Lung microvascular endothelial cell (primary cell): ENCODE results near the gene PIEZO1. TPM values are rescaled to one million over a fixed set of nuclear protein-coding genes. Genes with fewer than 3 reads are reported as not detected.

ENCODE experiments used
- DNase-seq, 2 donors: peaks; one replicate each; pipeline versions ENCODE4 v3.0.0 to v3.0.0-alpha.2; 2010; ENCODE audit warnings: low read depth in 2 of 2
- total RNA-seq: library from RNA; depleted of rRNA; stranded (reverse); fragments of >200 nt; gene quantifications from 2 replicates; pipeline ENCODE4 v1.2.1, GENCODE V29; 2014

The PIEZO1 gene
- total RNA-seq, 1 donor from 2014 or later: 460 TPM

DNA sequence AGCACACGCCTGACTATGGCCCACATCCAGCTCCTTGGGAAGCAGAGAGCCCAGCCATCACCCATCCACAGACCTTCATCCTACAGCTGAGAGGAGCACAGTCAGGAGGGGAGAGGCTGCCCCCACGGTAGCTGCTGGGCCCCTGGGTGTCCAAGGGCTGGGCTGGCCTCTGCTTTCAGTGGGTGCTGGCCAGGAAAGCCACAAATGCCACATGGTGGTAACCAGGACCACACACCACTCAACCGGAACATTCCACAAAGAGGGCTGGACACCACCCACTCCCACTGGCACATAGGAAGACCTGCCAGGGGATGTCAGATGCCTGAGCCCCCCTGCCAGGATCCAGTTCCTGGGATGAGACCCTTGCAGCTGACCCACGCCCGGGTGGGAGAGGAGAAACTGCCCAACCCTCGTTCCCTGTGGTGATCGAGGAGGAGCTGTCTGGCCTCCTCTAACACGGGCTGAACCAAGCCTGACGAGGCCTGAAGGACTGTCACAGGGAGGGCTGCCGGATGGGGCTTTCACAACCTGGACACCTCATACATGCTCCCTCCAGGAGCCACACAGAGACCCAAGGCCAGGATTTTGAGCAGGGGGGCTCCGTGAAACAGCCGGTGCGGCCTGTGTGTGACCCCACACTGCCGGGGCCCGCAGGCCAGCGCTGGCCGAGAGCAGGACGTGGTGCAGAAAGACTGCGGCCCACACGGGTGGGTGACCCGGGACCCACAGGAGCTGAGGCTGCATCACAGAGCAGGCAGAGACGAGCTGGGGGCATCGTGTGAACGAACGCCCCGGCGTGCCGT is 30.7 kb downstream of the PIEZO1 start:
- DNase-seq: no peak

DNA sequence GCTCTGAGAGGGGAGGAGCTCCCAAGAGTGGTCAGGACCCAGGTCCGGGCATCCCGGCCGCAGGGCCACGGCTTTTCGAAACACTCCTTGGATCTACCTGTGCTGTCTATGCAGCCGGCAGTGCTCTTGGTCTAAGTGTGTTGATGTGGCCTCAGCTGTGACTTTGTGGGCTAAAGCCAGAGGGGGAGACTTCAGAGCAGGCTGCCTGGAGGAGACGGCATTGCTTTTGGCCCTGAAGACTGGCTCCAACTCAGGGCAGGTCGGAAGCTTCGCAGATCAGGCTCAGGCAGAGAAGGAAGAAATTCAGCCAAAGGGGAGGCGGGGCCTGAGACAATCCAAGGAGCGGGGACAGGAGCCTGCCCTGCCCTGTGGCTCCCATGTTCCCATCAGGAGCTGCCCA is 31.4 kb downstream of the PIEZO1 start:
- no peak for DNase-seq

DNA sequence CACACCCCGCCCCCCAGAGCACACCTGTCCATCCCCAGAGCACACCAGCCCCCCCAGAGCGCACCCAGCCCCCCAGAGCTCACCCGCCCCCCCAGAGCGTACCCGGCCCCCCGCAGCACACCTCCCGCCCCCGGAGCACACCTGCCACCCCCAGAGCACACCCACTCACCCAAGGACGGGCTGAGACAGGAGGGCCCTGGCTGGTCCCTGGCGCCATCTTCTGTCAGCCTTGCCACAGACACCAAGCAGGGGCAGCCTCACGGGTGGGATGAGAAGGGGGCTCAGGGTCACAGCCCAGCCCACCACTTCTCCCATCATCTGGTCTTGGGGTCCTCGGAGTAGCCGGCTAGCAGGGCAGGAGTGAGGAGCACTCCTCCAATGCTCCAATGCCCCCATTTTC is 31.8 kb downstream of the PIEZO1 start:
- DNase-seq: no peak

DNA sequence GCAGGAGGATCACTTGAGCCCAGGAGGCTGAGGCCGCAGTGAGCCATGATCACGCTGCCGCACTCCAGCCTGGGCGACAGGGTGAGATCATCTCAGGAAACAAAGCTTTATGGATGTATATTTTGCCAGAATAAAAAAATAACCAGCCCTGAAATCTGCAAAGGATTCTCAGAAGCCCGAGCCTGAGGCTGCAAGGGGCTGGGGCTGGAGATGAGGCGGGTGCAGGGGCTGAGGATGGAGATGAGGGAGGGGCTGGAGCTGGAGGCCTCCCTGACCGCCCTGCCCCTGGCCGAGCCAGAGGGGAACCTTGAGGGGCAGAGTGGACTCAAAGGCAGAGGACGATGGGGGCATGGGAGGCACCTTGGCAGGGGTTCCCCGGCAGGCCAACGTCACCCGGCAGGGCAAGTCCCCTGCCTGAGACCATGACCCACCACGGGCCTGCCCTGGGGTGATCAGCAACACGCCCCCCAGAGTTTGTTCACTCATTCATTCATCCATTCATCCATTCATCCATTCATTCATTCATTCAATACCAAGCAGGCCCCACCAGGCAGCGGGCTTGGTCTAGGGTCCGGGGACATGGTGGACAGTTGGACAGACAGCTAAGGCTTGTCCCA is 32.5 kb downstream of the PIEZO1 start:
- DNase-seq: no peak

DNA sequence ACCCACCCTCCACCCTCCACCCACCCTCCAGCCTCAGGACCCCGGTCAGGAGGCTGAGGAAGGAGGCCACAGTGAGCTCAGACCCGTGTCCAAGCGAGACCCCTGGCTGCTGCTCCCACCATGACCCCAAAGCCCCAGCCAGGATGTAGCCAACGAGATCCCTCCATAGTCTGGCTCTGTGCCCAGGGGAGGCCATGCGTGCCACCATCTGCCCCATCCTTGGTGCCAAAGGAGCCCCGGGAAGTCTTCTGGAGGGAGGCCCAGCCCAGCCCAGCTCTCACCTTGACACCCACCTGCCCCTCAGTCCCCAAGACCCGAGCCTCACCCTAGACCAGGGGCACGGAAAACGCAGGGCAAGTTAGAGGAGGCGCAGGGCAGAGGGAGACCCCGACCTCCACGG is 34.2 kb downstream of the PIEZO1 start:
- DNase-seq: no peak

DNA sequence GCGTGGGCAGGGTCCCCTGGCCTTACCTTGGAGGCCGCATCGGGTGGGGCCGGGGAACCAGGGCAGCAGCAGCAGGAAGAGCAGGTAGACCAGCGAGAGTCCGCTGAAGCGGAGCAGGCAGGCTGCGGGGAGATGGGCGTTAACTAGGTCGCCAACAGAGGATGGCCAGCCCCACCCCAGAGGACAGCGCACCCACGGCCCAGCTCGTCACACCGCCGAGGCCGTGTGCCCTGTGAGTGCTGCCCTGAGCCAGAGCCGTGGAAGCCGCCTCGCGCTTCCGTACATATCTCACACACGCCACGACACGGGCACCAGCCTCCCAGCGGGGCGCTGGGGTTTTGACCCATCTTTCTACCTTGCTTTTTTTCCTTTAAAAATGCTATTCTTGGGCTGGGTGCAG is 35.7 kb downstream of the PIEZO1 start:
- DNase-seq: no peak

DNA sequence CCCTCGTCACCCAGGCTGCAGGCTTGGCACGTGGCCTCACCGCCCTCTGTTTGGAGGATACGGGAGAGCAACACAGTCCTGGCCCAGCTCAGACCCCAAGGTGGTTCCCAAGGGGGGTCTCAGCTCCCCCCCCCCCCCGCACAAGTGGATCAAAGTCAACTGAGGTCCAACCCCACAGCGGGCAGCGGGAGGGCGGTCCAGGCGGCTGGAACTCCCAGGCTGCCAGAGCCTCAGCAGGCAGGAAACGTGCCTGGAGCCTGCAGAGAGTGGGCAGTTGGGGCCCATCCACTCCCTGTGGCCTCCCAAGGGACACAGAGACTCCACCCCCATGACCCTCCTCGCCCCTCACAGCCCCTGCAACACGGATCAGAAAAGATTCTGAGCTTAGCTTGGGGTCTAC is 36.7 kb downstream of the PIEZO1 start:
- DNase-seq: no peak

DNA sequence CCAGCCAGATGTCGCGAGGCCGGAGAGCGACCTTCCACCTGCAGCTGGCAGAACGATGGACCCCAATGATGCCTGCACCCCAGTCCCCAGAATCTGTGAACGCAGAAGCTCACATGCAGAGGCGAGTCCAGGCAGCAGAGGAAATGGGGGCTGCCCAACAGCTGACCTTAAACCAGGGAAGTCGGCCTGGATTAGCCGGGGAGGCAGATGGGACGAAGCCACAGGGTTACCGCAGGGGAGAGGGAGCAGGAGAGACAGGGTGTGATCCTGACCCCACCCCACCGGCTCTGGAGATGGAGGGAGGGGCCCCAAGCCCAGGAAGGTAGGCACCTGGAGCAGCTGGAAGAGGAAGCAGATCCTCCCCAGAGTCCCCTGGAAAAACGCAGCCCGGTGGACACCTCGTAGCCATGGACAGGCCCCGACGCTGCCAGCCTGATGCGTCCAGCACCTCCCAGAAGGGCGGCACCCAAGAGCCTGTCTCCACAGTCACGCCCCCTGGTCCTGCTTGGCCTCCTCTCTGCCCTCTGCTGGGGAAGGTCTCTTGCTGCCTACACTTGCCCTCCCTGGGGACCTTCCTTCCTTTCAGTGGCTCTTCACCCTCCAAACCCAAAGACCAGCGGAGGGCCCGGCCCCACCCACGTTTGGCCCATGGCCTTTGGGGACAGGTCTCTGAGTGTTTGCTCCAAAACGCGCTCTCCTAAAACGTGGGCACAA is 37.3 kb downstream of the PIEZO1 start:
- DNase-seq: no peak

DNA sequence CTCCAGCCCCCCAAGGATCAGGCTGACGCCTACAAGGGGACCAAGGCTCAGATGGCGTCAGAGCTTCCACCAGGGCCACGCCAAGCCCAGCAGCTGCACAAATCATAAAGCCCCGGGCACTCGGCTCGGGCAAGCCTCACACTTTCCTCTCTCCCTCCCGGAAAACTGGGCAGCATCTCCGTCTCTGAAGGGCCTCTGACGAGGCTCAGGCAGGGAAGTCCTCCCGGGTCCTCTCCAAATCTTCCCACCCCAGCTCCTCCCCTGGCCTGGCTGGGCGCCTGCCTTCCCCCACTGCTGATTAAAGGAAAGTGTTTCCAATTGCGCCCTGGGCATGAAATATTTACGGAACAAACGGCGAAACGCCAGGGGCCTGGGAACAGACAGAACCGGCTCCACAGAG is 38.5 kb downstream of the PIEZO1 start:
- DNase-seq: peak in 1 of 2 donors; percentile 34

DNA sequence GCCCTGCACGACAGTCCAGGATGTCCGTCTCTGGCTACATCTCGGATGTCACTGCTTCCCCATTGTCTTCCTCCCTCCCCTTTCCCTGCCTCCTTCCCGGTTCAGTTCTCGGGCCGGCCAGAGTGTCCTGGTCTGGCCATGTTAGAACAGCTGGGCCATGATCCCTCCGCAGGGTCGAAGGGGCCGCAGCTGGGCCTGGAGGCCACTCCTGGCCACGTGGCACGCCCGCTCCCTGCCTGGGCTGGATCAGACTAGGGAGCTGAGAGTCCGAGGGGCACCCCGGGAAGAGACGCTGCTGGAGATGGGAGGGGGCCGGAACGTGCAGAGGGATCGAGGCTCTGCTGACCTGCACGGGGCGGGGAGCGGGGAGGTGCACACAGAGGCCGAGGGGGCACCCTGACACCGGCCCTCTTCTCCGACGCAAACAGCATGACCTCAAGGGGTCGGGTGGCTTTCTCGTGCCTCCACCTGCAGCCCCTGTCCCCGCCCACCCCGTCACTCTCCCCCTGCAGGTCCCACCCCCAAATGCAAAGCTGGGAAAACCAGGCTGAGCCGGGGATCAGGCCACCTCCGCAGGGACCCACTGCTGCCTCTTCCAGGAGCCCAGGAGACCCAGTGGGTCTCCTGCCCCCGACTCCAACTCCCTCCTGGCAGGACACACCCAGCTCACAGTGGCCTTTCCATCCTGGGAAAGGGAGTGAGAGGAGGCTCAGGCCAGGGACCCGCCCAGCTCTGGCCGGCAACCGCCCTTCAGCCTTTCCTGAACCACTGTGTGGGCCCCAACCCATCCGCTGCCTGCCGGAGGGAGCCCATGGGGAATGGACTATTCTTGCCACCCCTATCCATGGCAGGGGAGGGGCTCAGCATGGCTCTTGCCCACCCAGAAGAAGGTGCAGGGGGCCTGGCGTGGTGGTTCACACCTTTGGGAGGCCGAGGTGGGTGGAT is 40.2 kb downstream of the PIEZO1 start:
- DNase-seq: no peak

DNA sequence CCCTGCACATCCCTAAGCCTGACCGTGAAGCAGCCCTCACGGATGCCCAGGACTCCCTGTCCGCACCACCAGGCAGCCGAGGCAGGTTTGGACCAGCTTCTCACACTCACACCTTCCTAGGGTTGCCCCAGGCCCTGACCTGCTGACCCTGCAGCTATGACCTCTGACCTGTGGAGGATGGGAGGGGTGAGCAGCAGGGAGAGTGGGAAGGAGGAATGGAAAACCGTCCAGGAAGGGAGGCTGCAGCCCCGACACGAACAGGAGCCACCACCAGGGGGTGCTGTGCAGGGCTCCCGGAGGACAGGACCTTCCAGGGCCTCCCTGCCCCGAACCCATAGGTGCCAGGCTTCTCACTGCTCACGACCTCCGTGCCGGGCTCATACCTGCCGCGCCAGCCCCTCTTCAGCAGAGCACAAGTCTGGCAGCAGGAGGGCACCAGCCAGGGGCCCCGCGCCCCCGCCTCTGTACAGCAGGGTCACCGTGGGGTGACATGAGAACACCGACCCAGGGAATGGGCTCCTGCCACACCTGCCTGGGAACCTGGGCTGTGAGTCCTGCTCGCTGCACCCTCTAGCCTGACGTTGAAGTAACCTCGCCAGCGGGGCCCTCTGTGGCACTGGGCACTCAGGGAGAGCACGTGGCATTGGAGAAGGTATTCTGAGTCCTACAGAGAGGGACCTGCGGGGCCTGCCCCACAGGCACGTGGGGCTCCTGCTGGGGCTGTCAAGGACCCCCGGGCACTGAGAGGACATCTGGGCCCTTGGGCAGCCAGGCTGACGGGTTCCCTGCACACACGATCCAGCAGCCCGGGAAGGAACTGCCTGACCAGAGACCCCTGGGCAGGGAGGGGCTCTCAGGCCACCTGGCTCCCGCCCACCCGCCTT is 41.1 kb downstream of the PIEZO1 start:
- peak; percentile 71 to 83 for DNase-seq

DNA sequence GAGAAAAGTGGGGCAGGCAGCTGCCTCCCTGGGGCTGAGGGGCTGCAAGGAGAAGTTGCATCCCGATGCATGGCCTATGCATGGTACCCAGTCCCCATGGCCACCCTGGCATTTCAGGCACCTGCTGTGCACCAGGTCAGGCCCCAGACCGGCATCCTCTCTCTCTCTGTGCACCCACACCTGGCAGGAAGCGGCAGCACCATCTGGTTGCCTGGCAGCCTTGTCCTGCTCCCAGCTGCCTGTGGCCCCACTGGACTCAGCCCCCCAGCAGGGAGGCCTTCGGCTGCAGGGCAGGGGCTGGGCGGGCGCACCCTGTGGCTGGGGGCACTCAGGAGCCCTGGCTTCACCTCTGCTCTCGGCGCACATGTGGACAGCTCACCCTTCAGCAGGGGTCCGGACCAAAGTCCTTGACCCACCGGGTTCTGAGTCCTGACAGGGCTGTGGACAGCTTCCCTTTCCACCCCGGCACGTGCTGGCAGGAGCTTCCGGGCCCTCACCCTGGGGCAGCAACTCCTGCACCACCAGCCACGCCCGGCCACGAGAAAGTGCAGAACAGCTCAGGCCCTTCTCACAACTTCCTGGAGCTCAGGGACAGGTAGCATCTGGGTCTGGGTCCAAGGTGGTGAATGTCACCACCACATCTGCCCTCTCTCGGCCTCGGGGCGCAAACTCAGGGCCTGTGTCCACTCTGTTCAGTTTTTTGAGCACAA is 42.0 kb downstream of the PIEZO1 start:
- DNase-seq: no peak

DNA sequence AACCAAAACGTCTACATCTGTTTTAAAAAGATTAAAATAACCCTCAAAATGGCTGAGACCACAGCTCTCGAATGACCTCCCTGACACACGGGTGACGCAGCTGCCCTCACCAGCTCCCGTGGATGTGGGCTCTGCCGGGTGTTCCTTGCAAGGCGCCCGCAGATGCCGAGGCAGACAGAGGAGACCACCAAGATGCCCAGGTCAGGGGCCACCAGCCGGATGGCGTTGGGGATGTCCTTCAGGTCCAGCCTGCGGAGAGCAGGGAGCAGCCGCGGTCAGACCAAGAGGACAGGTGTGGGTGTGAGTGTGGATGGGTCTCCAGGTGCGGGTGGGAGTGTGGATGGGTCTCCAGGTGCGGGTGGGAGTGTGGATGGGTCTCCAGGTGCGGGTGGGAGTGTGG is 43.7 kb downstream of the PIEZO1 start:
- no peak for DNase-seq

DNA sequence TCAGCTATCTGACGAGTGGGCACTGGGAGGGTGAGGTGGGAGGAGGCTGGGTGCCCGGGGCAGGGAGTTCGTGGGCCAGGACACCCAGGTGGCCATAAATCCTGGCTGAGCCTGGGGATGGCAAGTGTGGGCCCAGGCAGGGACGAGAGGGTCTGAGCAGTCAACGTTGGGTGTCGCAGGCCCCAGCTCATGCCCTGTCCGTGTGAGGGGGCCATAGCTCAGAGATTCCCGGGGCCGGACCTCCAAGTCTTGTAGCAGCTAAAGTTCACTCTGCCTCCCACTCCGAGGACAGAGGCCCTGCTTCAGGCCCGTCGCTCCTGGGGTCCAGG is 44.3 kb downstream of the PIEZO1 start:
- no peak for DNase-seq

DNA sequence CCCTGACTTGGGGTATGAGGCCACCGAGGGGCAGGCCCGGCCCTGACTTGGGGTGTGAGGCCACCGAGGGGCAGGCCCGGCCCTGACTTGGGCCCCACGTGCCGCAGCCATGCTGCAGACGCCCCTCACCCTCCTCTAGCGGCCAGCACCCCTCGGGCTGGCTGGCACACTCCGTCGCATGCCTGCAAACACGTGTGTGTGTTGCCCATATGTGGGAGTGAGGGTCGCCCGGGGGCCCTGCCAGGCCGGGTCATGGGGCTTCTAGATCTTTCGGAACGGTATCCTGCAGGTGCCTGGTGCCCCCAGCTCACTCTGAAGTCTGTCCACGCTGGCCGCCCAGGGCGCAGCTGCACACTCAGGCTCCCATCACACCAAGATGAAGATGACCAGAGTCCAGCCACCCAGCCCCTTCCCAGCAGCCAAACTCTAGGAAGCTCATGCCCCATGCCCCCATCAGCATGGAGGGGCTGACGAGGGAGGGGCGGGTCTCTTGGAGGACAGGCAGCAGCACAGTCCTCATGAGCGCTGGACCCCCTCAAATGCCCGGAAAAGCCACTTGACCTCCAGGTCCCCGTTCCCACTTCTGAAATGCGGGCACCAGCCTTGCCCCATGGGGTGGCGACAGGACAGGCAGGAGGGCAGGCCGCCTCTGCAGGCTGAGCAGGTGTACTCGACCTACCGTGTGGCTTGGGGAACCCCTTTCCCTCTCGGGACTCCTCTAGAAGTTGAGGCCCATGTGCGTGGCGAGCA is 44.9 kb downstream of the PIEZO1 start:
- no peak for DNase-seq

DNA sequence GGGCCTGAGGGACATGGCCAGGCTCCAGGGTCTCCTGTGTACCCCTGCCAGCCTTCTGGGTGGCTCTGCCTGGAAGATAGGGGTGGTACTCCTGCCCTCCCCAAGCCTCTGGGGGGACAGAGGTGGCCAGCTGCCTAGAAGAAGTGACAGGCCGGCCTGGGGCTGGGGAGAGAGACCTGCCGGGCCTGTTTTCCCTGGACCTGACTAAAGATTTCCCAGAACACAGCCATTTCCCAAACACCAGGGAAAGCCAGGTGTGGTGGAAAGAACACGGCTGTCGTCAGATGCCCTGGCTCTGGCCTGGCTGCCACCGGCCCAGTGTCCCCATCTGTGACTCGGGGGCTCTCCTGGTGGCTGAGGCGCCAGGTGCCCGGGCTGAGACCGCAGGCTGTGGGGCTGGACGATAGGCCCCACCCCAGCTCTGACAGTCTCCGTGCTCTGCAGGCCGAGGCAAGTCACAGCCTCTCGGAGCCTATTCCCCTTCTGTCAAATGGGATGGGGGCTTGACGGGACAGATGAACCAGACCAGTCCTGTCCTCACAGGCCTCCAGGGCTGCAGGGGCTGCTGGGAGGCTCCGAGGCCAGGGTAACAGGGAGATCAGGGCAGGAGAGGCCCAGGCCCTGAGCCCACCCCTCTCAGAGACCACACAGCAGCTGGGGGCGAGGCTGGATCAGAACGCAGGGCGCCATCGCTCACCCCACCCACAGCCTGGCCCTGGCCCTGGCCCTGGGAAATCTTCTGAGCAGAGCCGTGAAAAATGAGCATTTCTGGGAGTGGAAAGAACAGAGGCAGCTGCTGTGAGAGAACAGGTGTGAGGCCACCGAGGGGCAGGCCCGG is 45.7 kb downstream of the PIEZO1 start:
- DNase-seq: no peak

DNA sequence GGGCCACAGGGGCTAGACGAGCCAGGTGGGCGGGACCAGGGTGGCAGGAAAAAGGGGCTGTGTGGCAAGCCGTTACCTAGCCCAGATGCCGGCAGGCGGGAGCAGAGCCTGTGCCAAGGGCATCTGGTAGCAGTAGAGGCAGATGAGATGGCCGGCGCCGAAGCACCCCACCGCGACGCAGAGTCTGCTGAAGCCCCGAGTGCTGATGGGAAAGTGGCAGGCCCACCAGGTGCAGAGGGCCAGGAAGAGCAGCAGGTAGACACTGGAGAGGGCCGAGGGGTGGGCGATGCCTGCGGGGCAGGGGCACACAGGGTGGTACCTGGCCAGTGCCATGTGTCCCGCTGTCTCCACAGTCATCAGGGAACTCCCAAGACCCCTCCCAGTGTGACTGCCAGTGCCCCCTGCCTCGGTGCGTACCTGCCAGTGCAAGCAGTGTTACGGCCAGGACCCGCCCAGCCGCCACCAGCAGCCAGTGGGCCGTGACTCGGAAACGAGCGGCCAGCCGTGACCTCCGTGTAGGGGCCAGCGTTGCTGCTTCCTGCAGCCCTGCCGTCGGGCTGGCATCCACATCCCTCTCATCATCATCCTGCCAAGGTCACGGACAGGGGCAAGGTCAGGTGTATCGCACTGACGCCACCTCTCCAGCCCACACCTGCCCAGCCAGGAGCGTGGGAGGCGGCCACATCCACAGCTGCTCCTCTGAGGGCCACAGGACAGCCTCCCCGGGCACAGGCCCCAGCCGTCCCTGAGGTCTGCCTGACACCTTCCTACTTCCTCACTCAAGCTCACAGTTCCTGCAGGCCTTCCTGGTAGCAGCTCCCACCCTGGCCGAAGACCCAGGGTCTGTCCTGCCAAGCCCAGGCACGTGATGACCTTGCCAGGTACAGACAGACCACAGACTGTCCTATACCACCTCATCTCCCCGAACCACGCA is 46.6 kb downstream of the PIEZO1 start:
- peak in 1 of 2 donors; percentile 75 for DNase-seq
